ENCODE measurements around the gene SLC16A5.

Gene SLC16A5

DNA sequence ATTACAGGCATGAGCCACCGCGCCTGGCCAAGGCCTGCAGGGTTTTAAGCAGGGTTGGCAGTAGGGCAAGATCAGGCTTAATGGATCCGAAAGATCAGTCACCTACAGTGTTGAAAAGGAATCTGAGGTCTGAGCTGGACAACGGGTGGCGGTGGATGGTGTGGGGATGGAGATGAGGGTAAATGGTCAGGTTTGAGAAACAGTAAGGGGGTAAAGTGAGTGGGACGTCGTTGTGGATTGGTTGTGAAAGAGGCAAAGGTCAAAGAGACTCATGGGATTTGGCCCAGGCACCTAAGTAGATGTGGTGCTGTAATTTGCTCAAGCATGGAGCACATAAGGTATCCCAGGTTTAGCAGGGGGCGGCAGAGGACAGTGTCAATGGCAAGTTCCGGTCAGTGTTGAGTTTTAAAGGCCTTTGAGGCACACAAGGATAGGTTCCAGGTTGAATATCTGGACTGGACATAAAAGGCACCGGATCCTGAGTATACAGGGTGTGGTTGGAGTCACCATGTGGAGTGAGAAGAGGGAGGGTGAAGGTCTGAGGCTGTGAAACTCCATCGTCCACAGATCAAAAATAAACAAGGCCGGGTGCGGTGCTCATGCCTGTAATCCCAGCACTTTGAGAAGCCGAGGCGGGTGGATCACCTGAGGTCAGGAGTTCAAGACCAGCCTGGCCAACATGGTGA, 1.1 kb upstream of the SLC16A5 start:
- no peak for DNase-seq (ENCODE audit: low read depth in 3 of 3)

GRCh38 chr17:75087182-75087557, 584 bp upstream of the SLC16A5 start:
- DNase-seq (ENCODE audit: low read depth in 3 of 3): no peak

- DNase-seq (ENCODE audit: low read depth in 3 of 3): no peak
These were observed 987 bp downstream of the SLC16A5 start for GRCh38 chr17:75088465-75089417.

GRCh38 chr17:75090871-75091854, 3.4 kb downstream of the SLC16A5 start:
- no peak for DNase-seq (ENCODE audit: low read depth in 3 of 3)

GRCh38 chr17:75091855-75092327, 4.1 kb downstream of the SLC16A5 start:
- DNase-seq (ENCODE audit: low read depth in 3 of 3): no peak

DNA sequence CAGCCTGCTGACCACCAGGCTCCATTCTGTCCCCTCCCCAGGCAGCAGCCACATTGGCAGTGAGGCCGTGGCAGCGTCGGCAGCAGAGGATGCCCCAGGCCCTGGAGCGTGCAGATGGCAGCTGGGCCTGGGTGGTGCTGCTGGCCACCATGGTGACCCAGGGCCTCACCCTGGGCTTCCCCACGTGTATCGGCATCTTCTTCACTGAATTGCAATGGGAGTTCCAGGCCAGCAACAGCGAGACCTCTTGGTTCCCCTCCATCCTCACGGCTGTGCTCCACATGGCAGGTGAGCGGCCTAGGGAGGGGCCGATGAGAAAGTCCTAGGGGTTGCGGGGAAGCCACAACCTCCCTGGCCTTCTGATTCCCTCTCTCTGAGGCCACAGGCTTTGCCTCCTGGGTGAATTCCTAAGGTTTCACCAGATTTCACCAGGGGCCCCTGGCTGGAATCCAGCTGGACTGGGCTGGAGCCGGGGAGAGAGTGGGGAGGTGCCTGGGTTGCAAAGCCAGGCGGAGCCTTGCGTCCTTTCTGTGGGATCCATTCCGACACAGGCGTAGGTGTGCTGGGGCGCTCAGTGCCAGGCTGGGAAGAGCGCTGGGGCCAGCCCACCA, 5.9 kb downstream of the SLC16A5 start:
- no peak for DNase-seq (ENCODE audit: low read depth in 3 of 3)

- no peak for DNase-seq (ENCODE audit: low read depth in 3 of 3)
These were observed 7.2 kb downstream of the SLC16A5 start for GRCh38 chr17:75094871-75095399.

DNA sequence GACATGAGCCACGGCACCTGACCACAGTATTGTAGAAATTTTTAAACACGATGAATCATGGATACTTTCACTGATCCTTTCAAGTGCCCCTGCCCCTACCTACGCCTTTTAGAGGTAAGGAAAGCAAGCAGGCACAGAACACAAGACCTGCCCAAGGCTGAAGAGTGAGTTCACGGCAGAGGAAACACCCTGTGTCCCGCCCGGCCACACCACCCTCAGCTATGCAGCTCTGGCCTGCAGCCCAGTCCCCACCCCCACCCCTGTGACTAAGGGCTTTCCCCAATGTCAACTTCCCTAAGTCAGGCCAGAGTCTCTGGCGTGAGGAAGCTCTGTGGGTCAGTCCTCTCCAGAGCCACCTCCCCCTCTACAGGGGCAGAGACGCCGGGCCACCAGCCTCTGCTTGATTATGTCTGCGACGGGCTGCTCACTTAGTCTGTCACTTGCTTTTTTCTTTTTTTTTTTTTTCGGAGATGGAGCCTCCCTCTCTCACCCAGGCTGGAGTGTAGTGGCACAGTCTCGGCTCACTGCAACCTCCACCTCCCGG, 8.4 kb downstream of the SLC16A5 start:
- no peak for DNase-seq (ENCODE audit: low read depth in 3 of 3)

DNA sequence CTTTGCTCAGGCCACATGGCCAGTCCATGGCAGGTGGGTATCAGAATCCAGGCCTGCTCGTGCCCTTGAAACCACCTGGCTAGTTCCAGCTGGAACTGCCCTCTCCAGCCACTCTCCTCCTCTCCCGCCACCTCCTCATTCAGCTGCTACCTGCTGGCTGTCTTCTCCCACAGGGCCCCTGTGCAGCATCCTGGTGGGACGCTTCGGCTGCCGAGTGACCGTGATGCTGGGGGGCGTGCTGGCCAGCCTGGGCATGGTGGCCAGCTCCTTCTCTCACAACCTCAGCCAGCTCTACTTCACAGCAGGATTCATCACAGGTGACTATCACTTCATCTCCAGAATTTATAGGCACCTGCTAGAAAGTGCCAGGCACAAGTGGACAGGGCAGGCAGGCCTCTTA, 10.1 kb downstream of the SLC16A5 start:
- DNase-seq (ENCODE audit: low read depth in 3 of 3): no peak

DNA sequence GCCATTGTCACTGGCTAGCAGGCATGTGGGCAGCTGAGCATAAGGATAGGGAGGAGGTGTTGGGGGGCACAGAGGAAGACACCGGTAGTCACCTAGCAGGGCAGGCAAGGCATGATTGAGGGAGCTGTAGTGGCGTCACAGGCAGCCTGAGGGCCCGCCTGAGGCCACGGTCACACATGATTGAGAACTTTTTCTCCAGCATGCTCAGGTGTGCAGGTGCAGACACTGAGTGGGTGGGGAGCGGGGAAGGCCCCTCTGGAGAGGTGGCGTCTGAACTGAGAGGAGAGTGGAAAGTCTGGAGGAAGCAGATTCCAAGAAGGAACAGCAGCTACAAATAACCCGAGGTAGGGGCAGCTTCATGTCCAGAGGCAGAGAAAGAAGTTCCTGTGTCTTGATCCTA, 11.1 kb downstream of the SLC16A5 start:
- no peak for DNase-seq (ENCODE audit: low read depth in 3 of 3)

GRCh38 chr17:75099881-75100595, 12.3 kb downstream of the SLC16A5 start:
- no peak for DNase-seq (ENCODE audit: low read depth in 3 of 3)

GRCh38 chr17:75102385-75102821, 14.6 kb downstream of the SLC16A5 start:
- DNase-seq (ENCODE audit: low read depth in 3 of 3): no peak

DNA sequence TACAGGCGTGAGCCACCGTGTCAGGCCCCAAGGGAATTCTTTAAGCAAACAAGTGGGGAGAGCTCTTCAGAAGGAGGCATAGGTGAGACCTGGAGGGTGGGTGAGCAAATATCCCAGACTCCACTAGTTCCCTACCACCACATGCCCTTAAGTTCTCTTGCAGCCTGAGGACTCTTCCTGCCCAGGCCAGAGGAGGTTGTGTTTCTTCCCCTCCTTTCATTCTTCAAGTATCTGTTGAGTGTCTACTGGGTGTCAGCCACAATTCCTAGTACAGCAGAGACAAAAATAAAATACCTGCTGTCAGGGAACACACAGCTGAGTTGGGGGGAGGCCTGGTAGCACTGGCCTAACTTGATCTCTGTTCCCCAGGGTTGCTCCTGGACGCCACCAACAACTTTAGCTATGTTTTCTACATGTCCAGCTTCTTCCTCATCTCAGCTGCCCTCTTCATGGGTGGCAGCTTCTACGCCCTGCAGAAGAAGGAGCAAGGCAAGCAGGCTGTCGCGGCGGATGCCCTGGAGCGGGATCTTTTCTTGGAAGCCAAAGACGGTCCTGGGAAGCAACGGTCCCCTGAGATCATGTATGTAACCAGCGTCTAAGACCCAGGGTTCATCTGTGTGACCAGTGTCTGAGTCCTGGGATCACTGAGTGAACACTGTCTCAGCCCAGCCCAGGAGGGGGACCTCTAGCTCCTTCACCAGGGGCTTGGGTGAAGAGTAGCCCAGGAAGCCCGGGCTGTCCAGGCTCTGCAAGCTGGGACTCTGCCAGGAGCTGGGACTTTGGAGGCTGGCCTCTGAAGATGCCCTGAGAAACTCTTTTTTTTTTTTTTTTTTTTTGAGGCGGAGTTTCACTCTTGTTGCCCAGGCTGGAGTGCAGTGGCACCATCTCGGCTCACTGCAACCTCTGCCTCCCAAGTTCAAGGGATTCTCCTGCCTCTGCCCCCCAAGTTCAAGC, 16.1 kb downstream of the SLC16A5 start:
- DNase-seq (ENCODE audit: low read depth in 3 of 3): no peak

DNA sequence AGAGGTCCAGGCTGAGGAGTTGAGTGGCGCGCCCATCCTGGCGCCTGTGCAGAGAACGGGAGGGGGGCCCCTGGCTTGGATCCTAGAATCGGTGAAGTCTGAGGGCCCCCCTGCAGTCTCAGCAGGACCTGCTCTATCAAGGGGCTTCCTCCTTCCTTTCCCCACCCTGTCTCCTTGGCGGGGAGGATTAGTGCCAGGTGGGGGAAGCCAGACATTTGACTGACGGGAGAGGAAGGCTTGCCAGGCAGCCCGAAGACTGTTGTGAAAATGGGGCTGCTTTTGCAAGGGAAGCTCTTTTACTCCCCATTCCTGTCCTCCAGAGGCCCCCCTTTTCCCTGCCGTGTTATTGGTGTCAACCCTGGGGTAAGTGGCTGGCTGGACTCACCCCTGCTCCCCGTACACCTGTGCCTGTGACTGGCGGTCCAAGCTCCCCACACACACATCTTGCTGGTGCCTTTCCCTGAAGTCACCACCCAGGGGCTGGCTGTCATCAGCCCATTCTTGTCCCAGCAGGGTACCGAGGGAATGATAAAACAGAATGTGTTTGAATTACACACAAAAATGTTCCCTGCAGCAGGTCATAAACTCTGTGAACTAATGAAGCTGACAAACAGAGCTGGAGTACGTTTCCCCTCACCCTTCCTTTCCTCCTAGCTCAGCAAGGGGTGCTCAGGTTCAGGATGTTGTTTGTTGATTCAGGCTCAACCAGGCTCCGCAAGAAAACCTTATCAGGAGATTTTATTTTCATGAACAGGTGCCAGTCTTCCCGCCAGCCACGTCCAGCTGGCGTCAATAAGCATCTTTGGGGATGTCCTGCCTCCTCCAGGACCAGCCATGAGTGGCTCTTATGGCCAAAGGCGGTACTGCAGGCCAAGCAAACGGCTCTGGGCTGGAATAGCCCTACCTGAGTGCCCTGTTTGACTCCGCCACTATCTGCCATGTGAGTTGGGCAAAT, 17.6 kb downstream of the SLC16A5 start:
- DNase-seq (ENCODE audit: low read depth in 3 of 3): no peak

GRCh38 chr17:75108193-75108592, 20.4 kb downstream of the SLC16A5 start:
- DNase-seq (ENCODE audit: low read depth in 3 of 3): no peak

- DNase-seq (ENCODE audit: low read depth in 3 of 3): no peak
These were observed 21.3 kb downstream of the SLC16A5 start for GRCh38 chr17:75109046-75109406.

DNA sequence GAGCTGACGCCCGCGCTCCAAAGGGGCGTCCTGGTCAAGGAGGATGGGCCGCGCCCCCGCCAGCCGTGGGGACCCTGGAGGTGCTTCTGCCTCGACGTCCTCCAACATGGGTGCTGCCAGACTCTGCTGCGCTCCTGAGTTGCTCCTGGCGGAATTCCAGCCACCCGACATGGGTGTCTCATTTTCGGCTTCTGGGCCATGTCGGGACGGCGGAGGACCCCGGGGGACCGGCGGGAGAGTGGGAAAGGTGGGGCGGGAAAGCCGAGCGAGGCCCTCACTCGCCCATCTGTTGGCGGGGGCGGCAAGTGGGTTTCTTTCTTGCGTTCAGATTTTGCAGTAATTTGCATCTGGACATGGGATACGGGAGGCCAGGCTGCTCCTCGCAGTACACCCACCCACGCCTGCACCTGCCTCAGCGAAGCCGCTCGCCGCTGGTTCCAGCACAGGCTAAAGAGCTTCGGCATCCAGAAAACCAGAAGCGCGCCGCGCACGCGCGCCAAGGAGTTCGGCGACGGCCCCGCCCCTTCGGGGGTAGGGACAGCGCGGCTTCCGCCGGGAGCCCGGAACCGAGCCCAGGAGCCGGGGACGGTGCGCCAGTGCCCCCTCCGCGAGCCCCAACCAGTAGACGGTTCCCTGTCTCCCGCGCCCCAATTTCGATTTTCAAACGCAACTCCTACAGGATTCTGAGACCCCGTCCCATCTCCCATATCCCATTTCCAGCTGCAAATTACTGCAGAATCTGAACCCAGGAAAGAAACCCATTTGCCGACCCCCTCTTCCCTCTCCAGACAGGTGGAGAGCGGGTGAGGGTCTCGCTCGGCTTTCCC, 21.9 kb downstream of the SLC16A5 start, which contains the start of gene ARMC7:
ARMC7 (plus strand) TSS at position 563 of the 827 bp plus-strand sequence. CDS start 320 bp downstream, outside the sequence.
- peak; percentile 82 to 91 (median 82) for DNase-seq (ENCODE audit: low read depth in 3 of 3)
